Tibial nerve (tissue), 4 donors: ENCODE data around the gene ADAM19.

ENCODE experiments used
- EP300 ChIP-seq, 2 donors: sonication (generic); formaldehyde crosslinking; IDR thresholded peaks; one replicate each; pipeline ENCODE4 v1.6.1; 2017; ENCODE audit warnings: antibody characterized with exemption in 2 of 2, mild to moderate bottlenecking in 1 of 2
- POLR2A ChIP-seq, 2 donors: fragments of 450-650 bp; IDR thresholded peaks; one replicate each; pipeline ENCODE4 v1.6.1; 2017; ENCODE audit warnings: antibody characterized with exemption in 2 of 2, mild to moderate bottlenecking in 2 of 2, moderate library complexity in 2 of 2
- TF ChIP-seq, protein P1 (sequence below), 5 experiments: fragments of 200-600 bp in 3 of 5; fragments of 450-650 bp in 2 of 5; sonication (generic) in 3 of 5; IDR thresholded peaks; one replicate each; pipeline ENCODE4 v1.5.1; 2016 to 2019; ENCODE audit warnings: antibody characterized with exemption in 5 of 5, mild to moderate bottlenecking in 3 of 5, moderate library complexity in 2 of 5

DNA sequence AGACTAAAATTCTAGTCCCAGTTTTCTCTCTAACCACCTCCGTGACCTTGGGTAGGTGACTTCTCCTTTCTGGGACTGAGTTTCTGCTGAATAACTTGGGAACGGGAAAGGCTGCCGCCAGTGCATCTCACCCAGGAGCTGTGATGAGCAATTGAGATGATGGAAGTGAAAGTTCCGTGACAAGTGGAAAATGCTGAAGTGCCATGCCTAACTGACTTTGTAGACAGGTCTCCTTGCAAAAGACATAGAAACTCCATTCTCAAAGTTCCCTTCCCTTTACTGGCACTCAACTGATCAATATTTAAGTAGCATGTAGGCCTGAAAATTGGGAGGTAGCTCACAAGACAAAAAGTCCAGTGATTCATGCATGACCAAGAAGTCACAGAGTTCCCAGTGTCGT, 6.3 kb upstream of the ADAM19 start:
- TF ChIP-seq, protein P1, sequence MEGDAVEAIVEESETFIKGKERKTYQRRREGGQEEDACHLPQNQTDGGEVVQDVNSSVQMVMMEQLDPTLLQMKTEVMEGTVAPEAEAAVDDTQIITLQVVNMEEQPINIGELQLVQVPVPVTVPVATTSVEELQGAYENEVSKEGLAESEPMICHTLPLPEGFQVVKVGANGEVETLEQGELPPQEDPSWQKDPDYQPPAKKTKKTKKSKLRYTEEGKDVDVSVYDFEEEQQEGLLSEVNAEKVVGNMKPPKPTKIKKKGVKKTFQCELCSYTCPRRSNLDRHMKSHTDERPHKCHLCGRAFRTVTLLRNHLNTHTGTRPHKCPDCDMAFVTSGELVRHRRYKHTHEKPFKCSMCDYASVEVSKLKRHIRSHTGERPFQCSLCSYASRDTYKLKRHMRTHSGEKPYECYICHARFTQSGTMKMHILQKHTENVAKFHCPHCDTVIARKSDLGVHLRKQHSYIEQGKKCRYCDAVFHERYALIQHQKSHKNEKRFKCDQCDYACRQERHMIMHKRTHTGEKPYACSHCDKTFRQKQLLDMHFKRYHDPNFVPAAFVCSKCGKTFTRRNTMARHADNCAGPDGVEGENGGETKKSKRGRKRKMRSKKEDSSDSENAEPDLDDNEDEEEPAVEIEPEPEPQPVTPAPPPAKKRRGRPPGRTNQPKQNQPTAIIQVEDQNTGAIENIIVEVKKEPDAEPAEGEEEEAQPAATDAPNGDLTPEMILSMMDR (IDR thresholded peaks at IDR 0.05): no peak
- TF ChIP-seq EP300 (IDR thresholded peaks at IDR 0.05): no peak
- TF ChIP-seq POLR2A (IDR thresholded peaks at IDR 0.05): no peak
